ENCODE data around the gene TUFM.
"Not testable (repeated sequence)": the region's sequence is repeated elsewhere in the genome, so short reads cannot be mapped to it uniquely, and the experiment has no call there.

The TUFM gene

DNA sequence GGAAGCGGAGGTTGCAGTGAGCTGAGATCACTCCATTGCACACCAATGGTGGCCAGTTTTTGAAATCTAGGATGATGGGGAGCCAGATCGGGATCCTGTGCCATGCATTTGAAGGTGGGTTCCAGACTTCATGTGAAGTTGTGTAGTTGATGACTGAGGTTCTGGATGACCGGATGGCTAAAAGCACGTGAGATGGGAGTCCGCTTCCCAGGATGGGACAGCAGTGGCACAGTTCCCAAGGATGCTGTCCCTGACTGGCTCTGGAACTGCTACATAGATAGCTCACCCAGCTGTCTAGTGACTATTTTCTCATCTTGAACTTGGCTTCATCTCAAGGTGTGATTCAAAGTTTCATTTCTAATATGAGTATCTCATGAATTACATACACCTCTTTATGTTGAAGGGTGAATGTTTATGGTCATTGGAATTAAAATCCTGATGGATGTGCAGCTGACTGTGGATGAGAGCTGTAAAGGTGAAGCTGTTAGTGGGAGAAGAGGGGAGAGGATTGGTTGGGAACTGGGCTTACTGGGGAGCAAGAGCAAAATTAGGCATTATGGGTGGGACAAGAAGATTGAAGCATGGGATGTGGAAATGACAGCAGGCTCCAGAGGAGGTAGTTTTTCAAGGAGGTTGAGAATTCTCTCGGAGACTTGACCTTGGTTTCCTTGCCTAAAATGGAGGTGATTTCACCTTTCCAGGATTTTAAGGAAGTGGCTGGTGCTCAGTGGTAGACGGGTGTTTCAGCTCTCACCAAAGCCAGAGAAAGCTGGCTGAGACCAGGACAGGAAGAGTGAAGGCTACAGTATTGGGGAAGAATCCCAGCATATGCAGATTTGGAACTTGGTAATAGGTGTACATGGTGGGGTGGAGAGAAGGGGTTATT, 8.2 kb downstream of the TUFM start:
- no peak for DNase-seq

DNA sequence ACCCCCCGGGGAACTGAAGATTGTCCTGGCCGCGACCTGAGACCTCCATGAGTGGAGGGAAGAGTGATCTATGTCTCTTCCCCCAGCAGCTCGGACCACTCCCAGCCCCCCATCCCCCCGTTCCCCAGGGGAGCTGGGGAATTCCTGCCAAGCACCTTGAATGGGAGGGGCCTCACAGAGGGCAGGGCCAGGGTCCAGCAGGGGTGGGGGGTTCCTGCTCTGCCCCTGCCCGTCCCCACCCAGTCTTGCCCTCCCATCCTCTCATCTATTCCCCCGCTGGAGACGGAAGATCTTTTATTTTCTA, 9.4 kb downstream of the TUFM start:
- no peak for DNase-seq

DNA sequence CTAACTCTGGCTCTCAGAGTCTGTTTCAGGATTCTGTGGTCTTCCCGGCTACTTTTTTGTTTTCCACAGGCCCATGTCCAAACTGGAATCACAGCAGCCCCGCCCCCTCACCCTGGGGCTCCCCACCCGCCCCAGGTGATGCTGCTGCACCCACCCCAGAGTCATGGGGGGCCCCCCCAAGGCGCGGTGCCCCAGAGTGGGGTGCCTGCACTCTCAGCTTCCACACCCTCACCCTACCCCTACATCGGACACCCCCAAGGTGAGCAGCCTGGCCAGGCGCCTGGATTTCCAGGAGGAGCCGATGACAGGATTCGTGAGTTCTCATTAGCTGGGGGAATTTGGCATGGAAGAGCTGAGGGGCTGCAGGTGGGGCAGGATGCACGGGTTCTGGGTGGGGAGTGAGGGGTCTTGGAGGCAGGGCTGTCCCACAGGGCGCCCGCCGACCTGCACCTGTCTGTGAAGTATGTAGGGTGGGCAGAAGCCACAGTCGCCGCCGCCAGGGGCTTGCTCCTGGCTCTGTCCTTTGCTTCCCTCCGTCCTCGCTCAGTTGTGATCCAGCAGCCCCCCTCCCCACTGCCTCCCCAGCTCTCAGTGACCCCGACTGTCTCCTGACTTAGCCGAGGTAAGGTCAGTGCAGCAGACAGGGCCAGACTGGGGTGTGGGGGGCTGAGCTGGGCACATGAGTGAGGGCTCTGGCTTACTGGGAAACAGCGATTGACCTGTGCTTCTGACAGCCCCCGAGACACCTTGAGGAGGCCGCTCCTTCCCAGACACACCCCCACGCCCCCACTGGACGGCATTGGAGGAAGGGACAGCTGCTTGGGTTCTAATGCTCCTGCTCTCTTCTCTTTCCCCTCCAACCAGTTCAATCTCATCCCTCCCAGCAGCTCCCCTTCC, 10.0 kb downstream of the TUFM start:
- no peak for DNase-seq

DNA sequence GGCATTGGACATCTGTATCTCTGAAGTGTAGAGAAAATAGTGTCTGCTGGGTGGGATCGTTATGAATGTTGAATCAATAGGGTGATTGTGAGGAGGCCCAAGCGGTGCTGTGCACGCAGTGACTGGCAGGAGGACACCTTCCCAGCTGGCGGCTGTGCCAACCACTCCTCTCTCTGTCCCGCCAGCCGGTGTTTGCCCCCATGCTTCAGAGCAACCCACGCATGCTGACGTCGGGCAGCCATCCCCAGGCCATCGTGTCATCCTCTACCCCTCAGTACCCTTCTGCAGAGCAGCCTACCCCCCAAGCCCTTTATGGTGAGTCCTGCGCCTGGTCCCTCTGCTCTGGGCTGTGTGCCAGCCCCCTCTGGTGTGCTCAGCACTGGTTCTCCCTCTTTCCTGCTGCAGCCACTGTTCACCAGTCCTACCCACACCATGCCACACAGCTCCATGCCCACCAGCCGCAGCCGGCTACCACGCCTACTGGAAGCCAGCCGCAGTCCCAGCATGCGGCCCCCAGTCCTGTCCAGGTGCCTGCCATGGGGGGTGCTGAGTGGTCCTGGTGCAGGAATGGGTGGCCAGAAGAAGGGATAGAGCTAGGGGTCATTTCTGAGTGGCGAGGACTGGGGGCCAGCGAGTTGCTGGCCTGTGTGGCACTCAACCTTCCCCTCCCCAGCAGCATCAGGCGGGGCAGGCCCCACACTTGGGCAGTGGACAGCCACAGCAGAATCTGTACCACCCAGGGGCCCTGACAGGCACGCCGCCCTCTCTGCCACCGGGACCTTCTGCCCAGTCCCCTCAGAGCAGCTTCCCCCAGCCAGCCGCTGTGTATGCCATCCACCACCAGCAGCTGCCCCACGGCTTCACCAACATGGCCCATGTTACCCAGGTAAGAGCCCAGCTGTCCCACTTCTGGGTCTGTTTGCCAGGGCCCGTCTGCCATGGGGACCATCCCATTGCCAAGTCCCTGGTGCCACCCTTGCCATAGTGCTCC, 11.0 kb downstream of the TUFM start:
- no peak for DNase-seq

DNA sequence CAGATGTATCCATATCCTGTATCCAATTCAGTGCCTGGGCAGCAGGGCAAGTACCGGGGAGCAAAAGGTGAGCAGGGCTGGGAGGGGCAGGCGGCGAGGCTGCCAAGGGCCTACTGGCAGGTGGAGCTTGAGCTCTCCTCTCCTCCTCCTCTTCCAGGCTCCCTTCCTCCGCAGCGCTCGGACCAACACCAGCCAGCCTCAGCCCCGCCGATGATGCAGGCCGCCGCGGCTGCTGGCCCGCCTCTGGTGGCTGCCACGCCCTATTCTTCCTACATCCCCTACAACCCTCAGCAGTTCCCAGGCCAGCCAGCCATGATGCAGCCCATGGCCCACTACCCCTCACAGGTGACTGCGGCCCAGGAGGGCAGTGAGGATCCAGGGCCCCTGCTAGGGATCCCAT, 11.8 kb downstream of the TUFM start:
- DNase-seq, result no peak

DNA sequence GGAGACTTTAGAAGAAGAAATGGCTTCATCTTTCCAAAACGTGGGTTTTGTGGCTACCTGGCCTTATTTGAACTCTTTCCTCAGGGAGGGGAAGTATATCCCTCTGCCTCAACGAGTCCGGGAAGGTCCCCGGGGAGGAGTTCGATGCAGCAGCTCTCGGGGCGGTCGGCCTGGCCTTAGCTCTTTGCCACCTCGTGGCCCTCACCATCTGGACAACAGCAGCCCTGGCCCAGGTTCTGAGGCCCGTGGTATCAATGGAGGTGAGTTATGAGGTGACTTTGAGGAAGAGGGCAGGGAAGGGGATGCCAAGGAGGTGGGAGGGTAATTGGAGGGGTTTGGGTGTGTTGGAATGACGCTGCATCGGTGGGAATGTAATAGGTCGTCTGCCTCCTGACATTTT, 15.6 kb downstream of the TUFM start:
- DNase-seq, result no peak

DNA sequence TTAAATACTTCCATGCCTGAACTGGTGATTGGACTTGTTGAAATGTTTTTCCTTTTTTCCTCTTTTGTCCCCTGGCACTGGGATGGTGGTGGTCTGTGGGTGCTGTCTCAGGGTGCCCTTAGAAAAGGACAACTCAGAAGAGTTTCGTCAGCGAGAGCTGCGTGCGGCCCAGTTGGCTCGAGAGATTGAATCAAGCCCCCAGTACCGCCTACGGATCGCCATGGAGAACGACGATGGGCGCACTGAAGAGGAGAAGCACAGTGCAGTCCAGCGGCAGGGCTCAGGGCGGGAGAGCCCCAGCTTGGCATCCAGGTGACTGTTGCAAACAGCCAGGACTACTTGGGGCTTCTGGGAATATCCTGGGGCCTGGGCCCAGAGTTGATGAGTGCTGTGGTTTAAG, 16.4 kb downstream of the TUFM start:
- DNase-seq, result no peak

DNA sequence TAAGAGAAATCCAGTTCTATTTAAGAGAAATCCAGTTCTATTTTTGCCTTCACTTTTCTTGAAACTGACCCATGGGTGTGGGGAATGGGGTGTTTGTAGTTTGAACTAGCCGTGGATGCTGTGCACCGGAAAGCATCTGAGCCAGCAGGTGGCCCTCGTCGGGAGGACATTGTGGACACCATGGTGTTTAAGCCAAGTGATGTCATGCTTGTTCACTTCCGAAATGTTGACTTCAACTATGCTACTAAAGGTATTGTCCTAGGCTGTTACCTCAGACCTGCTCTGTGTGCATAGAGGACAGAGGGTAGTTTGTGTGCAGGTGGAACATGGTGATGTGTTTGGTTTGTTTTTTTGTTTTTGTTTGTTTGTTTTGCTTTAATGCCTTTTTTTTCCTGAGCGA, 20.0 kb downstream of the TUFM start:
- peak; percentile 52 for DNase-seq

DNA sequence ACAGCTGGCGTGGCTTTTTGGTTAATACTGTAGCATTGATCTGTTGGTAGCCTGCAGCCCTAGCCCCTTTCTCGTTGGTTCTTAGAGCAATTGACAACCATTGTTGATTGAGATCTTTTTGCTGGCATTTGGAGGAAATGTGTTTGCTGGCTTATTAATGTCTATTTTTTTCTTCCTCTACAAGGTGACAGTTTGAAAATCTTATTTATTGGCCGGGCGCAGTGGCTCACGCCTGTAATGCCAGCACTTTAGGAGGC, 21.5 kb downstream of the TUFM start:
- no peak for DNase-seq

DNA sequence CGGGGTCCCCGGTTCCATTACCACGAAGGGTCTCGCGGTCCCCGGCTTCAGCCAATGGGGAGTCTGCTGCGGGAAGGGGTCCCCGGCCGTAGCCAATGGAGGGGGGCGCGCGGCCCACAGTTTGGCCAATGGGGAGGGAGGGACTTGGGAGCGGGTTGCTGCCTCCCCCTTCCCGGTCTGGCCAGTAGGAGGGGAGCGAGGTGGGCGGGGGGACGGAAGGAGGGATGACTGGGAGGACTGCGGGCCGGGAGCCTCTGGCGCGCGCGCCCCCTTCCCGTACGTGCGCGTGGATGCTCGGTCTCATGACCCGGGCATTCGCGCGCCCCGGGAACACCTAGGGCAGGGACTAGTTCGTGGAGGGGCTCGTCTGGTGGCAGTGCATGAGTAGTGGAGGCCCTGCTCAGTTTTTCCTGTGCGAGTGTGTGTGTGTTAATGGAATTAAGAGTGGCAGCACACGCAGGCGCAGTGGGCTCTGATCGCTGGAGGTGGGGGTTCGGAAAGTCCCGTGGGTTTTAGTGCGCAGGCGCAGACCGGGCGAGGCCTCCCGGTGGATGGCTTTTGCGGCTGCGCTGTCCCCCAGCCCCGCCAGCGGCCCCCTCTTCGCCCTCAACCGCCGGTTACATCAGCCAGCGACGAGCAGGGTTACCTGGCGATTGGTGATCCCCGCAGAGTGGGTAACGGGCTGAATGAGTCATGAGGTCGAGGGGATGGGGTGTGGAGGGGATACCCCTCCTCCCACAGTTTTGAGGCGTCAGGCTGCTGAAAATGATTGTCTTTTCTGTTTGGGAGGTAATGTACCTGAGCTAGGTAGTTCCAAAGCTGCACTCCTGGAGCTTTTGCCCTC, 22.1 kb downstream of the TUFM start:
- peak; percentile 97 for DNase-seq

DNA sequence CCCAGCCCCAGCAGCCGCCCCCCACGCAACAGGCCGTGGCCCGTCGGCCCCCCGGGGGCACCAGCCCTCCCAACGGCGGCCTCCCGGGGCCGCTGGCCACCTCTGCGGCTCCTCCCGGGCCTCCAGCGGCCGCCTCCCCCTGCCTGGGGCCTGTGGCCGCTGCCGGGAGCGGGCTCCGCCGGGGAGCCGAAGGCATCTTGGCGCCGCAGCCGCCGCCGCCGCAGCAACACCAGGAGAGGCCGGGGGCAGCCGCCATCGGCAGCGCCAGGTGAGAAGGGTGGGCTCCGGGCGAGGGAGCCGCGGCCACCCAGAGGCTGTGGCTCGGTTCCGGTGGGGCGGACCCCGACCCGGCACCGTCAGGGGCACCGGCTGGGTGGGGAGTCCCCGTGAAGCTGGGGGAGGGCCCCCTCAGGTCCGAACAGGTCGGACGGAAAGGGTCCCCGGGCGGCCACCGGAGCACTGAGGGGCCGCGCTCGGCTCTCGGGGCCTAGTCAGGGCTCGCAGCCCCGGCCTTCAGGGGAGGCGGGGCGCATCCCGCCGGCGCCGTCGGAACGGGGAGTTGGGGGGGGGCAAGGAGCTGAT, 22.8 kb downstream of the TUFM start:
- DNase-seq, result peak; percentile 10

DNA sequence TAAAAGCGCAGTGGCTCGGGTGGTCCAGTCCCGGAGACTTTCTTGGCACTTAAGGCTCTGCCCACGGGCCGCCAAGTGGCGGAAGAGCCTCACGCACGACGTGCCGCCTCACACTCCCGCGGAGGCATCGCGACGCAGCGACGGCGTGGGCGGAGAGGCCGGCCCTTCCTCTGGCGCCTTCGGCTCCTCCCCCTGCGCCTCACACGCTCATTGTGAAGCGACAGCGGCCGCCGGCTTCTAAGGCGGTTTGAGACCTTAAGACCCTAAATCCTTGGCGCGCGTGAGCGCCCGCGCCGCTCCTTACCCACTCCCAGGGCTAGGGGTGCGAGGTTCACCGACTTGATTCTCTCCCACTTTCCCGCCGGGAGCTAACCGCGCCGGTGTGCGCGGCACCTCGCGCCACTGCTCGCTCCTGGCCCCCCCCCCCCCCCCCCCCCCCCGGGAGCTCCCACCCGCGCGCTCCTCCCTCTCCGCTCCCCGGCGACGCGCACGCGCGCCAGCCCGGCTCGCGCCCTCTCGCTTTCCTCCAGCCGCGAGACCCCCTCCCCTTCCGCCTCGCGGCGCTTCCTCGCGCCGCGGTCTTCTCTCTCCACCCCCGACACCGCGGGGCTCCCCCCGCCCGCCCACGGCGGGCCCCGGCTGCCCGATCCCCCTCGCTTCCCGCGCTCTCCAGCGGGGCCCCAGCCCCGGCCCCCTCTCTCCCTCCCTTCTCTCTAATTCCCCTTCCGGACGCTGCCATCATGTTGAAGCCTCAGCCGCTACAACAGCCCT, 23.4 kb downstream of the TUFM start, which contains the start of gene ATXN2L:
Gene ATXN2L (plus strand): TSS at position 480 of the 771 bp plus-strand sequence. CDS start 261 bp downstream, at position 741.
- DNase-seq, result peak; percentile 95

DNA sequence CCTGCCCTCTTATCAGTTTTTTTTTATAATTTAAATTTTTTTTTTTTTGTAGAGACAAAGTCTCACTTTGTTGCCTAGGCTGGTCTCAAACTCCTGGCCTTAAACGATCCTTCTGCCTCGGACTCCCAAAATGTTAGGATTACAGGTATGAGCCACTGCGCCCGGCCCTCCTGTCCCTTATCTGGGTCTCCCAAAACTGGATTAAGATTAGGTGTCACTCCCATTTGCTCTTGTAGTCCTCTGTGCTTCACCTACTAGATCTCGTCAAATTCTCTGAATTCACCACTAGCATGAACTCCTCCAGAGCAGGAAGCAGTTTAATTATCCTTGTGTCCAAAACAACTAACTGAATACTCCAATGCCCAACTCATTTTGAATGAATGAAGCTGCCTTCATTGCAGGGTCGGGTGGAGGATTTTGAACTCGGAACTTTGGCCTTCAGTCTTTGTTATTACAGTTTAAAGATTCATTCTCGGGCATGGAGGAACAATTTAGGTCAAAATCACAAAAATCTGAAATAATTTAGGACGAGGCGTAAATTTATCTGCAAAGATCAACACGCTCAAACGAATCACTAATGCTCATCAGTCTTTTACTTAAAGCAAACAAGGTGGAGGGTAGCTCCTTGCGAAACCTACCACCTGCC, 24.2 kb downstream of the TUFM start:
- DNase-seq, result no peak

DNA sequence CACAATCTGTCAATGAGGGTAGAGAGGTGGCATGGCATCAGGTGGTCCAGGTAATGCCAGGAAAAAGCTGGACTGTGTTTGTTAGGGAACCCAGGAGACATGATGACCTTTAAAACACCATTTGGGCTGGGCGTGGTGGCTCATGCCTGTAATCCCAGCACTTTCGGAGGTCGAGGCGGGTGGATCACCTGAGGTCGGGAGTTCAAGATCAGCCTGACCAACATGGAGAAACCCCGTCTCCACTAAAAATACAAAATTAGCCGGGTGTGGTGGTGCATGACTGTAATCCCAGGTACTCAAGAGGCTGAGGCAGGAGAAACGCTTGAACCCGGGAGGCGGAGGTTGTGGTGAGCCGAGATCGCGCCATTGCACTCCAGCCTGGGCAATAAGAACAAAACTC, 25.6 kb downstream of the TUFM start:
- not testable (repeated sequence) for DNase-seq

DNA sequence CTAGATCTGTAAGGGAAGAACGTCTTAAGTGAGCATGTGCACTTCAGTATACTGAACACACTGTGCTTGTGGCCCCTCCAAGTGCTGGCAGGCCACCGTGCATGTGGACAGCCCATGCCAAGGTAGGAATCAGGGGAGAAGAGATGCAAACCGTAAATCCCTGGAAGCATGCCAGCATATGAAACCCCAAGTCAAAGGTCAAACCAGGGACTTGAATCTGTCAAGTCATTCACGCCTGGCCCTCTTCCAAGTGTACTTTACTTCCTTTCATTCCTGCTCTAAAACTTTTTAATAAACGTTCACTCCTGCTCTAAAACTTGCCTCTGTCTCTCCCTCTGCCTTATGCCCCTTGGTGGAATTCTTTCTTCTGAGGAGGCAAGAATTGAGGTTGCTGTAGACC, 26.1 kb downstream of the TUFM start:
- DNase-seq, result no peak

DNA sequence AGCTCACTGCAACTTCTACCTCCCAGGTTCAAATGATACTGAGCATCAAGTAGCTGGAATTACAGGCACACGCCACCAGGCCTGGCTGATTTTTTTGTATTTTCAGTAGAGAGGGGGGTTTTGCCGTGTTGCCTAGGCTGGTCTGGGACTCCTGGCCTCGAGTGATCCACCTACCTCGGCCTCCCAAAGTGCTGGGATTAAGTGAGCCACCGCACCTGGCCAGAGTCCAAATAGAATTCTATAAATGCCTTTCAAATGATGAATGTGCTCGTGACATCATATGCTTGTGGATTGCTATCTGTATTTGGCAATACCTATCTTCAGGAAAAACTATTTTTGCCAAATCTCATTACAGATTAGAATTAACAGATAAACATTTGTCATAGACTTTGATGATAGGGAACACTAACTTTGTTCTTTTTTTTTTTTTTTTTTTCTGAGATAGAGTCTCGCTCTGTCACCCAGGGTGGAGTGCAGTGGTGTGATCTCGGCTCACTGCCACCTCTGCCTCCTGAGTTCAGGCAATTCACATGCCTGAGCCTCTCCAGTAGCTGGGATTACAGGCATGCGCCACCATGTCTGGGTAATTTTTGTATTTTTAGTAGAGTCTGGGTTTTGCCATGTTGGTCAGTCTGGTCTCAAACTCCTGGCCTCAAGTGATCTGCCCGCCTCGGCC, 38.6 kb downstream of the TUFM start:
- DNase-seq, result not testable (repeated sequence)

DNA sequence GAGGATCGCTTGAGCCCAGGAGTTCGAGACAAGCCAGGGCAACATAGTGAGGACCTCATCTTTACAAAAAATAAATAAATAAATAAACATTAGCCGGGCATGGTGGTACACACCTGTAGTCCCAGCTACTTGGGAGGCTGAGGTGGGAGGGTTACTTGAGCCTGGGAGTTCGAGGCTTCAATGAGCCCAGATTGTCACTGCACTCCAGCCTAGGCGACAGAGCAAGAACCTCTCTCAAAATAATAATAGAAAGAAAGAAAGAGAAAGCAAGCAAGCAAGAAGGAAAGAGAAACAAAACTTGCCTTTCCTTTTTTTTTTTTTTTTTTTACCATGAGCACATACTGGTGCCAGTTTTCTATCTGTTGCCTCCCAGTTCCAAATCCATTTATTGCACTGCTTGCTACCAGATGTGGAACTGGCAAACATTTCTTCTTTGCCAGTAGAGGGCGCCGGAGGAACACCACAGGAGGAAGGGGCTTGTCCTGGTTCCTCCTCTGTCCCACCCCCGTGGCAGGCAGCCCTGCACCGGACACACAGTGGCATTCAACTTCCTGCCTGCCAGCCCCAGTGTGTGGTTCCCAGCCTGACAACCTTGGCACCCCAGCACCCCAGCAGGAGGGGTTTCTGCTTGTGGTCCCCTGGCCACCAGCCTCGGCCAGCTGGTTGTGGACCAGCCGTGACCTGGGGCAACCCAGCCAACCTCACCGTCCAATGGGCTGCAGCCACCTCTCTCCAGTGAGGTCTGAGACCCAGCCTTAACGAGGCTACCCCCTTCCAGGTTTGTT, 43.7 kb downstream of the TUFM start:
- DNase-seq, result peak; percentile 36

All from HCEC 1CT (cell line).